Right lobe of liver (tissue), 4 donors: ENCODE data around the gene RAET1L.

Source experiments
- CTCF ChIP-seq, 4 donors: fragments of 200-600 bp in 3 of 4; fragments of 450-650 bp in 1 of 4; IDR thresholded peaks; one replicate each; pipeline versions ENCODE4 v1.5.1 to v1.8.0; 2016 to 2022; ENCODE audit warnings: antibody characterized with exemption in 4 of 4, mild to moderate bottlenecking in 2 of 4
- POLR2A ChIP-seq: fragments of 450-650 bp; IDR thresholded peaks from one replicate; pipeline ENCODE4 v1.6.1; 2017; ENCODE audit warnings: antibody characterized with exemption, mild to moderate bottlenecking
- donor health status: DM: no; HTN: no; CAD: no.
- donor health status: DM: no; HTN: no; CAD: no.
- donor health status: DM: no; HTN: yes; CAD: no.

GRCh38 chr6:150030611-150031010 is 5.3 kb upstream of the RAET1L start:
- TF ChIP-seq CTCF (IDR thresholded peaks at IDR 0.05) (no peak), POLR2A (no peak)
